Gastroesophageal sphincter (tissue), 3 donors: ENCODE measurements around the gene RNLS.

ENCODE experiments used
- CTCF ChIP-seq, 4 experiments: fragments of 200-600 bp in 2 of 4; fragments of 450-650 bp in 2 of 4; sonication (generic) in 1 of 4; IDR thresholded peaks; one replicate each; pipeline ENCODE4 v1.5.1; 2017 to 2019; ENCODE audit warnings: antibody characterized with exemption in 4 of 4, mild to moderate bottlenecking in 2 of 4, moderate library complexity in 2 of 4
- POLR2A ChIP-seq, 2 donors: fragments of 450-650 bp; IDR thresholded peaks; one replicate each; pipeline ENCODE4 v1.6.1; 2017; ENCODE audit warnings: antibody characterized with exemption in 2 of 2, mild to moderate bottlenecking in 2 of 2, moderate library complexity in 1 of 2
- POLR2AphosphoS5 ChIP-seq: sonication (generic); formaldehyde crosslinking; IDR thresholded peaks from one replicate; pipeline ENCODE4 v1.6.1; 2017; ENCODE audit warnings: antibody characterized with exemption

GRCh38 chr10:88592906-88593305 lies 9.8 kb upstream of the RNLS start:
- TF ChIP-seq POLR2A (IDR thresholded peaks at IDR 0.05) (no peak), CTCF (IDR thresholded peaks at IDR 0.05) (no peak), POLR2AphosphoS5 (no peak)
